ENCODE measurements around the gene FGGY.
"Not testable (repeated sequence)": the region's sequence is repeated elsewhere in the genome, so short reads cannot be mapped to it uniquely, and the experiment has no call there.

The FGGY gene

GRCh38 chr1:59296358-59297256 is at the start of gene FGGY:
Gene FGGY (plus strand): TSS chr1:59297094. CDS start chr1:59321550, 24,456 bp downstream.
- TF ChIP-seq, protein P1, sequence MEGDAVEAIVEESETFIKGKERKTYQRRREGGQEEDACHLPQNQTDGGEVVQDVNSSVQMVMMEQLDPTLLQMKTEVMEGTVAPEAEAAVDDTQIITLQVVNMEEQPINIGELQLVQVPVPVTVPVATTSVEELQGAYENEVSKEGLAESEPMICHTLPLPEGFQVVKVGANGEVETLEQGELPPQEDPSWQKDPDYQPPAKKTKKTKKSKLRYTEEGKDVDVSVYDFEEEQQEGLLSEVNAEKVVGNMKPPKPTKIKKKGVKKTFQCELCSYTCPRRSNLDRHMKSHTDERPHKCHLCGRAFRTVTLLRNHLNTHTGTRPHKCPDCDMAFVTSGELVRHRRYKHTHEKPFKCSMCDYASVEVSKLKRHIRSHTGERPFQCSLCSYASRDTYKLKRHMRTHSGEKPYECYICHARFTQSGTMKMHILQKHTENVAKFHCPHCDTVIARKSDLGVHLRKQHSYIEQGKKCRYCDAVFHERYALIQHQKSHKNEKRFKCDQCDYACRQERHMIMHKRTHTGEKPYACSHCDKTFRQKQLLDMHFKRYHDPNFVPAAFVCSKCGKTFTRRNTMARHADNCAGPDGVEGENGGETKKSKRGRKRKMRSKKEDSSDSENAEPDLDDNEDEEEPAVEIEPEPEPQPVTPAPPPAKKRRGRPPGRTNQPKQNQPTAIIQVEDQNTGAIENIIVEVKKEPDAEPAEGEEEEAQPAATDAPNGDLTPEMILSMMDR (IDR thresholded peaks at IDR 0.05; ENCODE audit: insufficient read depth, low read length, missing control alignments): no peak
- ChIA-PET CTCF (interaction anchor here (1.3 to 1.4 kb wide), 2 partner anchors 11 to 38 kb away, joined by 3 read pairs; no protein-coding TSS in a partner anchor), POLR2A (interaction anchor here (0.6 to 1.4 kb wide), 9 partner anchors 97 to 513 kb away, joined by 3 to 5 read pairs (median 3); partner anchors contain the start of gene JUN)
- H3K4me3 ChIP-seq (ENCODE audit: low read depth, low read length): peak within 1 kb of the TSS; percentile 79
- peak; percentile 96 for DNase-seq (ENCODE audit: low read depth, low spot score)

DNA sequence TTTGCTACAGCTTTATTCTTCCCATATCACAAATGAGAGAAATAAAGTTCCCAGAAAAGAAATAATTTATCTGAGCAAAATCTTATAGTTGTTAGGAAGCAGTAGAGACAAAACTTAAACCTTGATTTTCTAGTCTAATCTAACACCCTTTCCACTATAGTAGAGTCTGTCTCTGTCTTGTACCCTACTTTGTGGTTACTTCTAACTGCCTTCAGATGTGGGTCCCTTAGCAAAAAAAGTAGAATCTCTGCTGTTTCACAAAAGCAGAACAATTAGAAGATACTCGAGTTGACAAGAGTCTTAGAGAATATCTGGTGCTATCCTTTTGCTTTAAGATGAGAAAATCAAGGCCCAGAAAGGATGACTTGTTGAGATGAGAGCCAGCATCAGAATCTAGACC is 48.1 kb upstream of the FGGY start:
- POLR2A ChIA-PET: no interaction called here
- CTCF ChIA-PET: no interaction called here
- H3K4me3 ChIP-seq (ENCODE audit: low read depth, low read length): no peak overlapping the region
- no peak for DNase-seq (ENCODE audit: low read depth, low spot score)
- TF ChIP-seq, protein P1 (IDR thresholded peaks at IDR 0.05; ENCODE audit: insufficient read depth, low read length, missing control alignments): no peak

- POLR2A ChIA-PET: no interaction called here
- TF ChIP-seq, protein P1 (IDR thresholded peaks at IDR 0.05; ENCODE audit: insufficient read depth, low read length, missing control alignments): no peak
- CTCF ChIA-PET: no interaction called here
Observed at GRCh38 chr1:59249396-59250137, 47.3 kb upstream of the FGGY start.

GRCh38 chr1:59251061-59251460 is 45.8 kb upstream of the FGGY start:
- DNase-seq (ENCODE audit: low read depth, low spot score); POLR2A ChIA-PET; H3K4me3 ChIP-seq (ENCODE audit: low read depth, low read length); CTCF ChIA-PET: not testable (repeated sequence)

More at GRCh38 chr1:59249396-59250137, 47.3 kb upstream of the FGGY start:
- no peak overlapping the region for H3K4me3 ChIP-seq (ENCODE audit: low read depth, low read length)
- no peak for DNase-seq (ENCODE audit: low read depth, low spot score)

- H3K4me3 ChIP-seq (ENCODE audit: low read depth, low read length); DNase-seq (ENCODE audit: low read depth, low spot score); POLR2A ChIA-PET; CTCF ChIA-PET: not testable (repeated sequence)
Observed at GRCh38 chr1:59256429-59256828, 40.5 kb upstream of the FGGY start.

DNA sequence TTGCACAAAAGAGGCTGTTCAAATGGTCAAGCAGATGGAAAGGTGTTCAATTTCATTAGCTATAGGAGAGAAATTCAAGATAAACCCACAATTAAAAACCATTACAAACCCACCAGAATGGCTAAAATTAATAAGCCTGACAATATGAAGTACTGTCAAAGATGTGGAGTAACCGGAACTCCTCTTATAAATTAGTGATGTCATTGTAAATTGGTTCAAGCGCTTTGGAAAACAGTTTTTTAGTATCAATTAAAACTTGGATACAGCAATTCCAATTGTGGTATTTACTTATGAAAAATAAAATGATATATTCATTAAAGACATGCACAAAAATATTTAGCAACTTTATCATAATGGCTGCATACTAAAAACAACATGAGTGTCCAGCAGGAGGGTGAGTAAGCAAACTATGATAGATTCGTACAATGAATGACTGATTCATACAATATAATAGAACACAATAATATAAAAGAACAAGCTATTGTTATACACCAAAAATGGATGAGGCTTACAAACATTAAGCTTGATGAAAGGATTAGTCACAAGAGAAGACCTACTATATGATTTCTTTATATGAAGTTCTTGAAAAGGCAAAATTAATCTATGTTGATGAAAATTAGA is 38.4 kb upstream of the FGGY start:
- H3K4me3 ChIP-seq (ENCODE audit: low read depth, low read length): no peak overlapping the region
- TF ChIP-seq, protein P1 (IDR thresholded peaks at IDR 0.05; ENCODE audit: insufficient read depth, low read length, missing control alignments): no peak
- ChIA-PET POLR2A (no interaction called here), CTCF (interaction anchor here (0.7 to 1.4 kb wide), 5 partner anchors 12 to 182 kb away, joined by 3 to 5 read pairs (median 3); partner anchors contain the start of gene FGGY)
- no peak for DNase-seq (ENCODE audit: low read depth, low spot score)

- H3K4me3 ChIP-seq (ENCODE audit: low read depth, low read length): no peak overlapping the region
- CTCF ChIA-PET: interaction anchor here (0.7 kb wide), 1 partner anchor 11 kb away, joined by 3 read pairs; no protein-coding TSS in a partner anchor
- DNase-seq (ENCODE audit: low read depth, low spot score): peak; percentile 21
- POLR2A ChIA-PET: no interaction called here
- TF ChIP-seq, protein P1 (IDR thresholded peaks at IDR 0.05; ENCODE audit: insufficient read depth, low read length, missing control alignments): no peak
Observed at GRCh38 chr1:59261537-59261936, 35.4 kb upstream of the FGGY start.

All from AG04449 (cell line).